ENCODE measurements around the gene SPIB. TPM values are rescaled to one million over a fixed set of nuclear protein-coding genes. Genes with fewer than 3 reads are reported as not detected.
"Not testable (repeated sequence)": the region's sequence is repeated elsewhere in the genome, so short reads cannot be mapped to it uniquely, and the experiment has no call there.

Gene SPIB
- total RNA-seq, 4 donors from 2014 or later = not detected

- TF ChIP-seq CTCF (IDR thresholded peaks at IDR 0.05) = no peak
- TF ChIP-seq POLR2A (IDR thresholded peaks at IDR 0.05) = no peak
- intact Hi-C loops (cut with DNase I; ENCODE audit: low total_unique reads) = no loop called here
- DNase-seq (ENCODE audit: low spot score in 2 of 2) = no peak
- WGBS, 2 donors = 87 to 88% methylated on average over 21 of the region's 21 CpGs
- H3K4me3 ChIP-seq (ENCODE audit: low read depth, poor library complexity, severe bottlenecking) = no peak overlapping the region
Measured at GRCh38 chr19:50387176-50387867, 31.4 kb upstream of the SPIB start.

- H3K4me3 ChIP-seq (ENCODE audit: low read depth, poor library complexity, severe bottlenecking) = no peak overlapping the region
- 90 to 96% methylated on average over 8 of the region's 8 CpGs for WGBS, 2 donors
- no peak for TF ChIP-seq POLR2A (IDR thresholded peaks at IDR 0.05)
- no peak for TF ChIP-seq CTCF (IDR thresholded peaks at IDR 0.05)
- intact Hi-C loops (cut with DNase I; ENCODE audit: low total_unique reads) = no loop called here
- DNase-seq (ENCODE audit: low spot score in 2 of 2) = no peak
Measured at GRCh38 chr19:50387868-50388245, 30.9 kb upstream of the SPIB start.

GRCh38 chr19:50390295-50390694 lies 28.4 kb upstream of the SPIB start:
- WGBS, 2 donors = 91 to 92% methylated on average over 3 of the region's 3 CpGs
- intact Hi-C loops (cut with DNase I; ENCODE audit: low total_unique reads) = not testable (repeated sequence)

GRCh38 chr19:50390952-50391351 lies 27.8 kb upstream of the SPIB start:
- DNase-seq (ENCODE audit: low spot score in 2 of 2); intact Hi-C loops (cut with DNase I; ENCODE audit: low total_unique reads); H3K4me3 ChIP-seq (ENCODE audit: low read depth, poor library complexity, severe bottlenecking): not testable (repeated sequence)
- 95 to 97% methylated on average over 19 to 23 of the region's 23 CpGs for WGBS, 2 donors

More at GRCh38 chr19:50390295-50390694, 28.4 kb upstream of the SPIB start:
- DNase-seq (ENCODE audit: low spot score in 2 of 2); H3K4me3 ChIP-seq (ENCODE audit: low read depth, poor library complexity, severe bottlenecking): not testable (repeated sequence)

GRCh38 chr19:50392759-50393158 lies 26.0 kb upstream of the SPIB start:
- H3K4me3 ChIP-seq (ENCODE audit: low read depth, poor library complexity, severe bottlenecking) = no peak overlapping the region
- intact Hi-C loops (cut with DNase I; ENCODE audit: low total_unique reads) = no loop called here
- TF ChIP-seq CTCF (IDR thresholded peaks at IDR 0.05) = no peak
- no peak for TF ChIP-seq POLR2A (IDR thresholded peaks at IDR 0.05)
- 91 to 95% methylated on average over 5 of the region's 5 CpGs for WGBS, 2 donors
- DNase-seq (ENCODE audit: low spot score in 2 of 2) = no peak

- 92 to 95% methylated on average over 4 of the region's 4 CpGs for WGBS, 2 donors
- no peak for TF ChIP-seq POLR2A (IDR thresholded peaks at IDR 0.05)
- no peak for TF ChIP-seq CTCF (IDR thresholded peaks at IDR 0.05)
- intact Hi-C loops (cut with DNase I; ENCODE audit: low total_unique reads) = no loop called here
- DNase-seq (ENCODE audit: low spot score in 2 of 2) = no peak
- no peak overlapping the region for H3K4me3 ChIP-seq (ENCODE audit: low read depth, poor library complexity, severe bottlenecking)
Measured at GRCh38 chr19:50393589-50393988, 25.1 kb upstream of the SPIB start.

- no peak overlapping the region for H3K4me3 ChIP-seq (ENCODE audit: low read depth, poor library complexity, severe bottlenecking)
- TF ChIP-seq CTCF (IDR thresholded peaks at IDR 0.05) (no peak), POLR2A (IDR thresholded peaks at IDR 0.05) (no peak)
- no peak for DNase-seq (ENCODE audit: low spot score in 2 of 2)
- intact Hi-C loops (cut with DNase I; ENCODE audit: low total_unique reads) = no loop called here
- 89 to 93% methylated on average over 9 of the region's 9 CpGs for WGBS, 2 donors
Measured at GRCh38 chr19:50394017-50394416, 24.7 kb upstream of the SPIB start.
